Pancreas (tissue), 10 donors: Measurements from ENCODE around the gene DRD4. TPM values are rescaled to one million over a fixed set of nuclear protein-coding genes. Genes with fewer than 3 reads are reported as not detected.
A peak's percentile ranks its signal among the peaks of the same experiment; 100 is the strongest.

Source experiments
- ATAC-seq, 4 donors: fragments of 200-7000 bp; cut with Tn5 transposase; one replicate each; pipeline versions ENCODE4 v1.8.0 to v1.9.1; 2020; ENCODE audit warnings: mild to moderate bottlenecking in 4 of 4, moderate library complexity in 4 of 4
- DNase-seq, 6 donors: peaks; one replicate each; pipeline ENCODE4 v3.0.0-alpha.2; 2020
- FAIRE-seq: peaks from 2 replicates; lab custom pipeline; 2012; peaks lifted over from hg19 to GRCh38; lab: Jason Lieb, UNC
- H3K27ac ChIP-seq, 4 donors: fragments of 200-600 bp; sonication (generic); 1 replicate in 3 of 4; 2 replicates in 1 of 4; pipeline versions ENCODE4 v1.5.0 to v1.8.0; 2020
- H3K27me3 ChIP-seq, 4 donors: fragments of 200-600 bp; one replicate each; pipeline ENCODE4 v1.8.0; 2021
- H3K36me3 ChIP-seq, 3 donors: fragments of 200-600 bp; sonication (generic) in 1 of 3; one replicate each; pipeline versions ENCODE4 v1.5.0 to v1.8.0; 2020 to 2021
- H3K4me1 ChIP-seq, 3 donors: fragments of 200-600 bp; one replicate each; pipeline ENCODE4 v1.8.0; 2021
- H3K4me3 ChIP-seq, 4 donors: fragments of 200-600 bp; sonication (generic) in 2 of 4; one replicate each; pipeline versions ENCODE4 v1.5.0 to v1.8.0; 2020 to 2021
- H3K9me3 ChIP-seq, 4 donors: fragments of 200-600 bp; one replicate each; pipeline ENCODE4 v1.8.0; 2021
- CTCF ChIP-seq, 4 donors: fragments of 200-600 bp; sonication (generic) in 3 of 4; IDR thresholded peaks; one replicate each; pipeline versions ENCODE4 v1.5.0 to v1.8.0; 2021; ENCODE audit warnings: antibody characterized with exemption in 4 of 4
- WGBS, 2 donors: extraction: QIAGEN DNeasy Blood & Tissue Kit; methylation state at CpG; one replicate each; pipeline ENCODE4 v1.1.7; 2013; 5-methylcytosine and 5-hydroxymethylcytosine counted together
- intact Hi-C, 3 donors: fragments of 100-400 bp; cut with DNase I; formaldehyde crosslinking; loops; one replicate each; pipeline versions ENCODE4 v1.11.1 to v1.14.2; 2022
- polyA plus RNA-seq, 2 donors: library from polyadenylated mRNA; stranded (reverse); fragments of 200-250 nt; gene quantifications; one replicate each; pipeline ENCODE4 v1.2.3, GENCODE V29; 2013
- total RNA-seq, 6 donors: library from RNA; stranded (reverse); fragmentation: NEBNext Ultra II Directional in 4 of 6; extraction: Animal tissue kit (Norgen Biotek cat#: 25700) in 4 of 6; gene quantifications; one replicate each; pipeline versions ENCODE4 v1.2.1 to v1.2.4, GENCODE V29; 2021 to 2023
- donor health status: healthy with polysubstance abuse.
- donor health status: DM: no; HTN: no; CAD: no; lungs with moderate emphysema.
- donor health status: DM: no; HTN: no; CAD: no.
- donor health status: control.
- donor health status: control.
- donor health status: Bipolar disorder and iron deficiency.
- donor health status: DM: yes; HTN: yes; CAD: no.
- donor health status: DM: no; HTN: no; CAD: no.
- donor health status: DM: no; HTN: no; CAD: no.
- donor health status: DM: yes; HTN: yes; CAD: no.

Gene DRD4
- total and polyA plus RNA-seq, 8 donors: 0.28 to 2.4 (median 0.79) TPM

DNA sequence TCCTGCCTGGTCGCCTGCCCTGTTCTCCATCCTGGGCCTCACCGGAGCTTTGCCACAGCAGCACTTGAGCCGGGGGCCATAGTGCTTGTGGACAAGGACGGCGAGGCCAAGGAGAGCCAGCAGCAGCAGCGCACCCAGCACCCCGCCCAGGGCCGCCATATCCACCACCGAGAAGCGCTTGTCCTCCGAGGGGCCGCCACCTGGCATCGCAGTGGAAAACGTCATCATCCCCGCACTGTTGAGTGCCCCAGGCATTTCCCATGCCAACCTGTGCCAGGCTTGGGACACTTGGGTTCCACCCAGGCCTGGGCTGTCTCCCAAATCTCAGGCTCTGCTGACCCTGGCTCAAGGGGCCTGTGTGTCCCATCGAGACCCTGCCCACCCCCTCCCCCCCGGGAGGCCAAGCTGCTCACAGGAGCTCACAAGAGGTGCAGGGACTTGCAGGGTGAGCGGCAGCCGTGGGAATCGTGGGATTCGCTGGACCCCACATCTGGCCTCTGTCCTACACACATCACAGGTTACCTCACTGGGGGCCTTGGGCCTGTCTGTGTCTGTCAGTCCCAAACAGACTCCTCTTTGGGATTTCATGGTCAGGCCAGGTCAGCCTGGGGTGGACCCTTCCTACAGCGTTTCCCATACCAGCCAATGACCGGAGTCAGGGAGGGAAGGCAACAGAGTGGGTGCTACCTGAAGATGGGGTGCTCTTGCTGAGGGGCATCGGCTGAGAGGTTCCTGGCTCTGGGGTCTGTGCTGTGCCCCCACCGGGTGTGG lies 19.0 kb upstream of the DRD4 start:
- TF ChIP-seq CTCF (IDR thresholded peaks at IDR 0.05): no peak
- no peak for ATAC-seq
- no peaks in the 10 kb centered on the region for H3K27me3 ChIP-seq
- DNase-seq: peak in 4 of 6 donors; percentile 11 to 58 (median 30)
- intact Hi-C loops: no loop called here
- peaks cover 0 to 9% (median 7%) of the 10 kb centered on the region in 3 donors for H3K4me1 ChIP-seq
- WGBS, 2 donors: 95 to 96% methylated on average over 23 to 25 of the region's 25 CpGs
- no peak overlapping the region for H3K4me3 ChIP-seq
- no peak for FAIRE-seq
- H3K27ac ChIP-seq: no peak overlapping the region
- H3K36me3 ChIP-seq: peaks cover 0 to 3% (median 2%) of the 10 kb centered on the region in 3 donors
- H3K9me3 ChIP-seq: no peaks in the 10 kb centered on the region

- no peak overlapping the region for H3K27ac ChIP-seq
- H3K27me3 ChIP-seq: no peaks in the 10 kb centered on the region
- 93 to 95% methylated on average over 23 to 24 of the region's 24 CpGs for WGBS, 2 donors
- FAIRE-seq (no peak), DNase-seq (peak in 2 of 6 donors; percentile 23 to 67), ATAC-seq (no peak)
- H3K36me3 ChIP-seq: no peaks in the 10 kb centered on the region
- no peak overlapping the region for H3K4me3 ChIP-seq
- H3K9me3 ChIP-seq: no peaks in the 10 kb centered on the region
- peaks cover 0 to 9% (median 7%) of the 10 kb centered on the region in 3 donors for H3K4me1 ChIP-seq
- no peak for TF ChIP-seq CTCF (IDR thresholded peaks at IDR 0.05)
- intact Hi-C loops: no loop called here
Observed at GRCh38 chr11:618856-619627, 18.0 kb upstream of the DRD4 start.

GRCh38 chr11:619628-620050 lies 17.4 kb upstream of the DRD4 start:
- ATAC-seq (no peak), FAIRE-seq (no peak), DNase-seq (peak in 1 of 6 donors; percentile 34)
- no peak overlapping the region for H3K4me3 ChIP-seq
- H3K9me3 ChIP-seq: no peaks in the 10 kb centered on the region
- H3K4me1 ChIP-seq: peaks cover 0 to 8% (median 2%) of the 10 kb centered on the region in 3 donors
- intact Hi-C loops: no loop called here
- TF ChIP-seq CTCF (IDR thresholded peaks at IDR 0.05): no peak
- no peaks in the 10 kb centered on the region for H3K36me3 ChIP-seq
- no peaks in the 10 kb centered on the region for H3K27me3 ChIP-seq
- WGBS, 2 donors: 94 to 95% methylated on average over 14 to 22 of the region's 22 CpGs
- H3K27ac ChIP-seq: no peak overlapping the region

DNA sequence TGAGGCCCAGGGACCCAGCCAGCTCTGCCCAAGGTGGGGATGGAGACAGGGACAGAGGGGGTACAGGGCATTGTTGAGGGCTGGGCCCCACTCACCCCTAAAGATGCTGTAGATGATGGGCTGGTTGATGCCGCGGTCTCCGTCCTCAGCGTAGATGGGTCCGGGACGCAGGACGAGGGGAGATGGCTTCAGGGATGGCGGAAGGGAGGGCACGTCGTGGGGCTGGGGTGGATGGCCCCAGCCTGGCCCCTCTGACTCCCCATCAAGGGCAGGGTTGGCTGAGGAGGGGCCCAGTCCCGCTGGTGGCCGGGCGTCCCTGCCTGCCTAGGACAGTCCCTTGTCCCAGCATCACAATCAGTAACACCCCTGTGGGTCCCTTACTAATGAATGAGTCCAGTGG lies 16.9 kb upstream of the DRD4 start:
- WGBS, 2 donors: 95 to 97% methylated on average over 13 of the region's 13 CpGs
- TF ChIP-seq CTCF (IDR thresholded peaks at IDR 0.05): no peak
- peaks cover 0 to 3% (median 2%) of the 10 kb centered on the region in 3 donors for H3K4me1 ChIP-seq
- H3K27me3 ChIP-seq: no peaks in the 10 kb centered on the region
- no peaks in the 10 kb centered on the region for H3K9me3 ChIP-seq
- DNase-seq (peak in 1 of 6 donors; percentile 49), FAIRE-seq (no peak), ATAC-seq (no peak)
- no peak overlapping the region for H3K4me3 ChIP-seq
- intact Hi-C loops: no loop called here
- no peak overlapping the region for H3K27ac ChIP-seq
- no peaks in the 10 kb centered on the region for H3K36me3 ChIP-seq
